ENCODE measurements around the gene JAK3. TPM values are rescaled to one million over a fixed set of nuclear protein-coding genes. Genes with fewer than 3 reads are reported as not detected.
A peak's percentile ranks its signal among the peaks of the same experiment; 100 is the strongest.

JAK3 gene
- total and polyA plus RNA-seq, 2 of the 13 experiments (the other 11 are each of a cell fraction or from before 2014, with no cell fraction given): 3.4 to 18.6 TPM

GRCh38 chr19:17775245-17775927 lies 72.4 kb downstream of the JAK3 start:
- H2AFZ ChIP-seq (ENCODE audit: low read length): no peak overlapping the region
- H3K9me3 ChIP-seq (ENCODE audit: low read length): no peaks in the 10 kb centered on the region
- in situ Hi-C loops (cut with HindIII; ENCODE audit: extremely low pct_ligation_motif_present, low pct_unique_long_range_greater_than_20kb) (no loop called here), intact Hi-C loops (cut with micrococcal nuclease; ENCODE audit: unreplicated experiment) (loop anchor here (1.0 kb wide), 1 partner anchor 80 kb away; no protein-coding TSS in a partner anchor)
- peaks cover 8% of the 10 kb centered on the region; the same call in 1 of the 2 replicates for H3K4me1 ChIP-seq (ENCODE audit: insufficient read depth, low read length)
- ChIA-PET CTCF (ENCODE audit: low intra/inter-chr PET ratio, low total read pairs) (interaction anchor here (0.9 to 2.2 kb wide), 2 partner anchors 10 to 71 kb away, joined by 4 to 13 read pairs; no protein-coding TSS in a partner anchor), POLR2A (no interaction called here)
- H3K27ac ChIP-seq (ENCODE audit: extremely low read length, insufficient read depth, low read length): no peak overlapping the region
- no peaks in the 10 kb centered on the region for H4K20me1 ChIP-seq (ENCODE audit: insufficient read depth, low read length)
- 45% methylated on average over 14 of the region's 16 CpGs for WGBS (ENCODE audit: low lambda C conversion rate)
- ATAC-seq (peak; percentile 79), FAIRE-seq (peak; percentile 88), DNase-seq (ENCODE audit: low spot score) (peak; percentile 64)
- no peaks in the 10 kb centered on the region for H3K36me3 ChIP-seq (replicated peaks in 1 of 2; ENCODE audit: control insufficient read depth in 1 of 2, insufficient read depth in 2 of 2, low read length in 2 of 2)
- H3K4me3 ChIP-seq (replicated peaks in 1 of 3; ENCODE audit: insufficient read depth in 1 of 3, low read depth in 2 of 3, low read length in 3 of 3): no peak overlapping the region
- no peak overlapping the region for H3K9ac ChIP-seq (ENCODE audit: insufficient read depth, low read depth, low read length)
- no TSS peak for BruUV-seq (replicated peaks)
- no peaks in the 10 kb centered on the region for H3K79me2 ChIP-seq (ENCODE audit: insufficient read depth, low read length)
- no peaks in the 10 kb centered on the region for H3K27me3 ChIP-seq (ENCODE audit: control insufficient read depth in 1 of 2, insufficient read depth in 2 of 2, low read length in 2 of 2)
- H3K4me2 ChIP-seq (ENCODE audit: low read depth, low read length): no peak overlapping the region
- TF ChIP-seq PATZ1 (CRISPR knock-in tag; IDR thresholded peaks at IDR 0.05) (peak; percentile 42; the same call in 1 of the 2 replicates), ZNF616 (CRISPR knock-in tag; IDR thresholded peaks at IDR 0.05; ENCODE audit: low read depth) (no peak), RAD21 (CRISPR knock-in tag; IDR thresholded peaks at IDR 0.05) (peak; percentile 72), ZIK1 (CRISPR knock-in tag; IDR thresholded peaks at IDR 0.05; ENCODE audit: borderline replicate concordance, low read depth) (no peak), ZNF589 (CRISPR knock-in tag; conservative IDR thresholded peaks at IDR 0.05) (no peak), HMGXB4 (CRISPR knock-in tag; IDR thresholded peaks at IDR 0.05; ENCODE audit: borderline replicate concordance in 1 of 2, low read depth in 1 of 2) (peak; percentile 19 to 39; a peak in 2 of 4 replicates), MLXIP (CRISPR knock-in tag; IDR thresholded peaks at IDR 0.05; ENCODE audit: borderline replicate concordance) (no peak), ATF4 (CRISPR knock-in tag; IDR thresholded peaks at IDR 0.05) (no peak), IRX3 (CRISPR knock-in tag; IDR thresholded peaks at IDR 0.05; ENCODE audit: borderline replicate concordance, low read depth) (no peak)
